ENCODE results near the gene ADD2.

DNA sequence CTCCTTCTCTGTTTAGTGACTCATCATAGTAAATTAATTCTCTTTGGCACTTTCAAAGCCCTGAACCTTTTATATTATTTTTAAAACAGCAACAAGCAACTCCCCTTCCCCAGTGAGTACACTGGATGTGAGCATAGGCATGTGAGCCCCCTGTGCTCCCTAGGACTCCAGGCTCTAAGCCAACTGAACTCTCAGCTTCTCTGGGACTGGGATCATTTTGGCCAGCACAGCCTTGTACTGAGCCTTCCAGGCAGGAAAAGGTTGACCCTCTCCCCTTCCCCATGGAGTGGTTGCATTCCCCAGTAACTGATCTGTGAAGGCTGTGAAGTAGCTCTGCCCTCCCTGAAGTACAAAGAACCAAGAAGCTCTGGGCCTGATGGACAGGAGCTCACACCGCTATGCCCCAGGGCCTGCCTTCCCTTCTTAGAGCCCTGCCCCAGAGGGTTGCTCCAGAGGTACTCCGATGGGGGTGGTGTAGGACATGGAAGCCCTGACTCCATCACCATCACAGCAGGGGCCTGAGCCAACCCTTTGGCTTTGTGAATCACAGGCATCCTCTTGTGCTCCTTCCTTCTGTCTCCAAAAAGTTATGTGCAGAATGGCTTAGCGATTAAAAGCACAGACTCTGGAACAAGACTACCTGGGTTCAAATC is 57.8 kb downstream of the ADD2 start:
- TF ChIP-seq POLR2A (IDR thresholded peaks at IDR 0.05): no peak
- TF ChIP-seq, protein P1, sequence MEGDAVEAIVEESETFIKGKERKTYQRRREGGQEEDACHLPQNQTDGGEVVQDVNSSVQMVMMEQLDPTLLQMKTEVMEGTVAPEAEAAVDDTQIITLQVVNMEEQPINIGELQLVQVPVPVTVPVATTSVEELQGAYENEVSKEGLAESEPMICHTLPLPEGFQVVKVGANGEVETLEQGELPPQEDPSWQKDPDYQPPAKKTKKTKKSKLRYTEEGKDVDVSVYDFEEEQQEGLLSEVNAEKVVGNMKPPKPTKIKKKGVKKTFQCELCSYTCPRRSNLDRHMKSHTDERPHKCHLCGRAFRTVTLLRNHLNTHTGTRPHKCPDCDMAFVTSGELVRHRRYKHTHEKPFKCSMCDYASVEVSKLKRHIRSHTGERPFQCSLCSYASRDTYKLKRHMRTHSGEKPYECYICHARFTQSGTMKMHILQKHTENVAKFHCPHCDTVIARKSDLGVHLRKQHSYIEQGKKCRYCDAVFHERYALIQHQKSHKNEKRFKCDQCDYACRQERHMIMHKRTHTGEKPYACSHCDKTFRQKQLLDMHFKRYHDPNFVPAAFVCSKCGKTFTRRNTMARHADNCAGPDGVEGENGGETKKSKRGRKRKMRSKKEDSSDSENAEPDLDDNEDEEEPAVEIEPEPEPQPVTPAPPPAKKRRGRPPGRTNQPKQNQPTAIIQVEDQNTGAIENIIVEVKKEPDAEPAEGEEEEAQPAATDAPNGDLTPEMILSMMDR (IDR thresholded peaks at IDR 0.05): no peak

All from thyroid gland (tissue), 4 donors.